H1 (cell line): Measurements from ENCODE around the gene CAST. TPM values are rescaled to one million over a fixed set of nuclear protein-coding genes. Genes with fewer than 3 reads are reported as not detected.

ENCODE experiments used
- CTCF ChIA-PET: fragments of 300-600 bp; sonication (Branson Sonifier 250); formaldehyde crosslinking; loops from one replicate; lab custom pipeline; 2021; ENCODE audit not compliant: partially characterized antibody; lab: Charles Lee
- POLR2A ChIA-PET: fragments of 300-600 bp; sonication (Branson Sonifier 250); formaldehyde crosslinking; loops from one replicate; lab custom pipeline; 2021; ENCODE audit warnings: inconsistent platforms; ENCODE audit not compliant: partially characterized antibody; lab: Charles Lee
- DNase-seq, 2 experiments: peaks; one replicate each; pipeline versions ENCODE4 v3.0.0 to v3.0.0-alpha.2; 2010 to 2022; ENCODE audit warnings: low spot score in 2 of 2, low read depth in 1 of 2, mixed read lengths in 1 of 2
- FAIRE-seq: peaks from 2 replicates; lab custom pipeline; 2011; peaks lifted over from hg19 to GRCh38; lab: Jason Lieb, UNC
- H2AFZ ChIP-seq: 2 replicates; pipeline ENCODE4 v1.8.1; 2012; ENCODE audit warnings: low read length, inconsistent platforms
- H2AK5ac ChIP-seq: 2 replicates; pipeline ENCODE4 v1.6.1; 2013; ENCODE audit warnings: low read depth, low read length
- H2BK120ac ChIP-seq: replicated peaks from 2 replicates; pipeline ENCODE3; 2013; ENCODE audit warnings: low read depth, low read length, inconsistent platforms
- H2BK12ac ChIP-seq: 2 replicates; pipeline ENCODE4 v1.6.1; 2013; ENCODE audit warnings: low read depth, low read length
- H2BK15ac ChIP-seq: 2 replicates; pipeline ENCODE4 v1.6.1; 2013; ENCODE audit warnings: low read length
- H2BK20ac ChIP-seq: 2 replicates; pipeline ENCODE4 v1.6.1; 2013; ENCODE audit warnings: low read length
- H2BK5ac ChIP-seq: 2 replicates; pipeline ENCODE4 v1.6.1; 2013; ENCODE audit warnings: low read depth, low read length
- H3K14ac ChIP-seq: 2 replicates; pipeline ENCODE4 v1.6.1; 2013; ENCODE audit warnings: inconsistent platforms; ENCODE audit not compliant: insufficient read length
- H3K18ac ChIP-seq: 2 replicates; pipeline ENCODE4 v1.6.1; 2013; ENCODE audit warnings: low read length; ENCODE audit errors: extremely low read depth
- H3K23ac ChIP-seq: 2 replicates; pipeline ENCODE4 v1.6.1; 2013; ENCODE audit warnings: inconsistent platforms; ENCODE audit not compliant: insufficient read length
- H3K23me2 ChIP-seq: 2 replicates; pipeline ENCODE4 v1.6.1; 2013; ENCODE audit warnings: low read depth, low read length
- H3K27ac ChIP-seq: 2 replicates; pipeline ENCODE4 v1.6.1; 2011; ENCODE audit warnings: low read depth, low read length, inconsistent platforms
- H3K27me3 ChIP-seq, 4 experiments: replicated peaks in 1 of 4; 1 replicate in 1 of 4; 2 replicates in 3 of 4; pipeline versions ENCODE4 v1.6.1 to v1.8.1; 2011 to 2013; ENCODE audit warnings: low read length in 3 of 4, mild to moderate bottlenecking in 3 of 4, inconsistent platforms in 2 of 4, mixed read lengths in 2 of 4, moderate library complexity in 1 of 4; ENCODE audit not compliant: control insufficient read depth in 3 of 4, insufficient read depth in 3 of 4; ENCODE audit errors: extremely low read depth in 1 of 4
- H3K36me3 ChIP-seq, 4 experiments: 2 replicates each; pipeline versions ENCODE4 v1.6.1 to v1.8.1; 2011 to 2013; ENCODE audit warnings: mild to moderate bottlenecking in 4 of 4, low read length in 3 of 4, moderate library complexity in 2 of 4, control low read depth in 1 of 4, inconsistent platforms in 1 of 4; ENCODE audit not compliant: insufficient read depth in 4 of 4, control insufficient read depth in 2 of 4
- H3K4ac ChIP-seq: replicated peaks from 2 replicates; pipeline ENCODE3; 2013; ENCODE audit warnings: low read length, low read depth, mixed read lengths, inconsistent platforms; ENCODE audit not compliant: insufficient read length
- H3K4me1 ChIP-seq, 4 experiments: replicated peaks in 1 of 4; 1 replicate in 1 of 4; 2 replicates in 3 of 4; pipeline versions ENCODE4 v1.6.1 to v1.8.1; 2011 to 2013; ENCODE audit warnings: low read length in 3 of 4, inconsistent platforms in 2 of 4, mixed read lengths in 1 of 4; ENCODE audit not compliant: insufficient read depth in 4 of 4, control insufficient read depth in 3 of 4
- H3K4me2 ChIP-seq, 2 experiments: 2 replicates each; pipeline versions ENCODE4 v1.6.1 to v1.8.1; 2011 to 2013; ENCODE audit warnings: low read depth in 2 of 2, low read length in 2 of 2, control low read depth in 1 of 2, inconsistent platforms in 1 of 2, mild to moderate bottlenecking in 1 of 2; ENCODE audit not compliant: insufficient read depth in 1 of 2
- H3K4me3 ChIP-seq, 4 experiments: fragments of 200-600, 300-600 bp in 1 of 4; sonication (generic), shearing (Covaris generic), sonication (Bioruptor Twin) in 1 of 4; 2 replicates each; pipeline versions ENCODE4 v1.5.1 to v1.8.1; 2011 to 2016; ENCODE audit warnings: low read length in 4 of 4, low read depth in 3 of 4, control low read depth in 2 of 4, inconsistent platforms in 2 of 4, mild to moderate bottlenecking in 2 of 4, mixed read lengths in 1 of 4, moderate library complexity in 1 of 4; ENCODE audit not compliant: insufficient read depth in 2 of 4; ENCODE audit errors: extremely low read depth in 1 of 4
- H3K56ac ChIP-seq: replicated peaks from 2 replicates; pipeline ENCODE3; 2013; ENCODE audit warnings: low read depth, mild to moderate bottlenecking, mixed read lengths, low read length, inconsistent platforms; ENCODE audit not compliant: insufficient read length
- H3K79me1 ChIP-seq: 2 replicates; pipeline ENCODE4 v1.6.1; 2013; ENCODE audit warnings: low read depth, low read length, control low read depth
- H3K79me2 ChIP-seq, 2 experiments: 2 replicates each; pipeline versions ENCODE4 v1.6.1 to v1.8.1; 2012 to 2013; ENCODE audit warnings: low read length in 2 of 2, mild to moderate bottlenecking in 2 of 2, inconsistent platforms in 1 of 2; ENCODE audit not compliant: insufficient read depth in 2 of 2, control insufficient read depth in 1 of 2
- H3K9ac ChIP-seq, 4 experiments: replicated peaks in 1 of 4; 1 replicate in 1 of 4; 2 replicates in 3 of 4; pipeline versions ENCODE4 v1.6.1 to v1.8.1; 2011 to 2013; ENCODE audit warnings: low read depth in 3 of 4, low read length in 3 of 4, control low read depth in 2 of 4, mild to moderate bottlenecking in 2 of 4, moderate library complexity in 2 of 4, inconsistent platforms in 1 of 4; ENCODE audit errors: extremely low read depth in 1 of 4
- H3K9me3 ChIP-seq, 2 experiments: 2 replicates each; pipeline versions ENCODE4 v1.6.1 to v1.8.1; 2012 to 2013; ENCODE audit warnings: mild to moderate bottlenecking in 2 of 2, moderate library complexity in 2 of 2, control low read depth in 1 of 2, inconsistent platforms in 1 of 2, low read depth in 1 of 2, low read length in 1 of 2, mixed read lengths in 1 of 2; ENCODE audit not compliant: insufficient read depth in 2 of 2
- H4K20me1 ChIP-seq, 2 experiments: replicated peaks in 1 of 2; 2 replicates each; pipeline versions ENCODE3 to v1.8.1; 2011 to 2013; ENCODE audit warnings: inconsistent platforms in 2 of 2, low read length in 2 of 2, mild to moderate bottlenecking in 1 of 2; ENCODE audit not compliant: insufficient read depth in 2 of 2, control insufficient read depth in 1 of 2
- H4K5ac ChIP-seq: 2 replicates; pipeline ENCODE4 v1.6.1; 2013; ENCODE audit warnings: low read length, low read depth, mixed read lengths, inconsistent platforms; ENCODE audit not compliant: insufficient read length
- H4K8ac ChIP-seq: 2 replicates; pipeline ENCODE4 v1.8.0; 2013; ENCODE audit warnings: mild to moderate bottlenecking, moderate library complexity, low read length, inconsistent platforms; ENCODE audit not compliant: insufficient read depth; ENCODE audit errors: extremely low read depth
- H4K91ac ChIP-seq: replicated peaks from 2 replicates; pipeline ENCODE3; 2013; ENCODE audit warnings: low read length, mixed read lengths, inconsistent platforms; ENCODE audit not compliant: insufficient read length
- CTBP2 ChIP-seq: IDR thresholded peaks from 2 replicates; pipeline ENCODE4 v1.7.0; 2011; ENCODE audit warnings: borderline replicate concordance, mild to moderate bottlenecking, moderate library complexity, mixed read lengths, low read length; ENCODE audit not compliant: insufficient read depth, insufficient read length
- GABPA ChIP-seq: IDR thresholded peaks from 2 replicates; pipeline ENCODE4 v1.6.1; 2011; ENCODE audit warnings: mild to moderate bottlenecking, low read length, moderate library complexity, borderline replicate concordance; ENCODE audit not compliant: insufficient read depth
- GTF2F1 ChIP-seq: IDR thresholded peaks from 2 replicates; pipeline ENCODE4 v1.6.1; 2012; ENCODE audit warnings: low read depth, low read length, improper control_type of control experiment, borderline replicate concordance
- HDAC2 ChIP-seq, 2 experiments: fragments of 300-600 bp in 1 of 2; sonication (generic) in 1 of 2; IDR thresholded peaks; 2 replicates each; pipeline ENCODE4 v1.6.1; 2011 to 2012; ENCODE audit warnings: low read depth in 2 of 2, low read length in 2 of 2, mild to moderate bottlenecking in 2 of 2, moderate library complexity in 2 of 2, borderline replicate concordance in 1 of 2, inconsistent platforms in 1 of 2
- JUN ChIP-seq: IDR thresholded peaks from 2 replicates; pipeline ENCODE4 v1.6.1; 2011; ENCODE audit warnings: low read depth, mild to moderate bottlenecking, improper control_type of control experiment, low read length
- MAX ChIP-seq: IDR thresholded peaks from 2 replicates; pipeline ENCODE4 v1.6.1; 2012; ENCODE audit warnings: inconsistent platforms
- NANOG ChIP-seq: IDR thresholded peaks from 2 replicates; pipeline ENCODE4 v1.6.1; 2011; ENCODE audit warnings: low read length, low read depth, mild to moderate bottlenecking, inconsistent platforms; ENCODE audit not compliant: insufficient read depth, poor library complexity, severe bottlenecking
- POLR2AphosphoS5 ChIP-seq: IDR thresholded peaks from 2 replicates; pipeline ENCODE4 v1.6.1; 2011; ENCODE audit warnings: low read depth, low read length
- SAP30 ChIP-seq: fragments of 300-600 bp; sonication (generic); IDR thresholded peaks from 2 replicates; pipeline ENCODE4 v1.7.1; 2012; ENCODE audit warnings: low read length, moderate library complexity, mild to moderate bottlenecking, inconsistent platforms; ENCODE audit not compliant: insufficient read depth, insufficient replicate concordance
- SIX5 ChIP-seq: IDR thresholded peaks from 2 replicates; pipeline ENCODE4 v1.6.1; 2011; ENCODE audit warnings: mild to moderate bottlenecking, low read depth, low read length
- SP1 ChIP-seq: IDR thresholded peaks from 2 replicates; pipeline ENCODE4 v1.6.1; 2011; ENCODE audit warnings: low read depth, low read length
- SRF ChIP-seq: IDR thresholded peaks from 2 replicates; pipeline ENCODE4 v1.6.1; 2011; ENCODE audit warnings: mild to moderate bottlenecking, low read depth, low read length, moderate library complexity
- TAF1 ChIP-seq: IDR thresholded peaks from 2 replicates; pipeline ENCODE4 v1.6.1; 2011; ENCODE audit warnings: mild to moderate bottlenecking, low read depth, low read length
- TCF12 ChIP-seq: IDR thresholded peaks from 2 replicates; pipeline ENCODE4 v1.6.1; 2011; ENCODE audit warnings: low read depth, mild to moderate bottlenecking, low read length
- TEAD4 ChIP-seq: IDR thresholded peaks from 2 replicates; pipeline ENCODE4 v1.6.1; 2012; ENCODE audit warnings: low read depth, low read length, inconsistent platforms, mixed read lengths
- WGBS, 2 experiments: shearing (Covaris generic) in 1 of 2; methylation state at CpG; one replicate each; pipeline versions ENCODE4 v1.1.6 to v1.1.7; 2013 to 2015; ENCODE audit warnings: low lambda C conversion rate in 2 of 2, mixed read lengths in 2 of 2, inconsistent platforms in 1 of 2, low coverage in 1 of 2, missing lambda C conversion rate in 1 of 2; ENCODE audit not compliant: insufficient replicate concordance in 2 of 2, insufficient coverage in 1 of 2, insufficient read length in 1 of 2; ENCODE audit errors: extremely low coverage in 1 of 2, missing lambda C conversion rate in 1 of 2; 5-methylcytosine and 5-hydroxymethylcytosine counted together
- polyA plus RNA-seq, 7 experiments: library from polyadenylated mRNA; depleted of rRNA in 3 of 7; stranded (reverse) in 5 of 7; unstranded in 2 of 7; fragments of >200 nt in 5 of 7; fragments of 200-250 nt in 2 of 7; gene quantifications; 1 replicate in 5 of 7; 2 replicates in 1 of 7; 4 replicates in 1 of 7; pipeline versions ENCODE4 v1.2.1 to v1.2.3, GENCODE V29; 2011 to 2013; ENCODE audit warnings: missing spikeins in 2 of 7, mixed read lengths in 2 of 7
- total RNA-seq: library from RNA; stranded (reverse); fragmentation: NEBNext Ultra II Directional; extraction: Animal tissue kit (Norgen Biotek cat#: 25700); gene quantifications from 2 replicates; pipeline ENCODE4 v1.2.1, GENCODE V29; 2021

The CAST gene
- total and polyA plus RNA-seq, 2 of the 8 experiments (the other 6 are each of a cell fraction or from before 2014, with no cell fraction given), result 9.0 to 48.2 TPM

- H2BK120ac ChIP-seq, result no peak overlapping the region
- FAIRE-seq, result no peak
- TF ChIP-seq GABPA, result no peak
- TF ChIP-seq TAF1, result no peak
- TF ChIP-seq JUN, result no peak
- TF ChIP-seq SAP30, result no peak
- TF ChIP-seq NANOG, result no peak
- TF ChIP-seq GTF2F1, result no peak
- TF ChIP-seq SP1, result no peak
- no peak for TF ChIP-seq TEAD4
- TF ChIP-seq TCF12, result no peak
- TF ChIP-seq POLR2AphosphoS5, result no peak
- TF ChIP-seq CTBP2, result no peak
- TF ChIP-seq HDAC2 (IDR thresholded peaks at IDR 0.05; ENCODE audit: borderline replicate concordance in 1 of 2, low read depth in 2 of 2, low read length in 2 of 2), result no peak
- TF ChIP-seq SIX5, result no peak
- TF ChIP-seq SRF, result no peak
- TF ChIP-seq MAX, result no peak
These were observed 24.9 kb downstream of the CAST start for GRCh38 chr5:96687080-96687479.

More at GRCh38 chr5:96687080-96687479, 24.9 kb downstream of the CAST start:
- POLR2A ChIA-PET, result no interaction called here
- Histone ChIP-seq H3K4me3 (no peak overlapping the region), H3K23ac (no peak overlapping the region), H2BK5ac (no peak overlapping the region), H3K79me1 (no peaks in the 10 kb centered on the region), H3K18ac (no peak overlapping the region), H3K36me3 (no peaks in the 10 kb centered on the region), H2BK12ac (no peak overlapping the region), H4K91ac (no peak overlapping the region), H4K5ac (no peak overlapping the region), H3K27me3 (no peaks in the 10 kb centered on the region), H4K20me1 (no peaks in the 10 kb centered on the region), H3K9ac (no peak overlapping the region), H3K9me3 (no peaks in the 10 kb centered on the region), H2BK15ac (no peak overlapping the region), H3K4ac (no peak overlapping the region), H3K23me2 (no peaks in the 10 kb centered on the region), H3K4me2 (no peak overlapping the region), H2BK20ac (no peak overlapping the region), H3K56ac (no peak overlapping the region), H2AK5ac (no peak overlapping the region), H4K8ac (no peak overlapping the region), H3K27ac (no peak overlapping the region), H2AFZ (no peak overlapping the region), H3K4me1 (no peaks in the 10 kb centered on the region), H3K79me2 (no peaks in the 10 kb centered on the region), H3K14ac (no peak overlapping the region)
- CTCF ChIA-PET, result interaction anchor here (0.7 to 7.0 kb wide), 21 partner anchors 10 to 454 kb away, joined by 3 to 89 read pairs (median 4); no protein-coding TSS in a partner anchor
- no peak for DNase-seq
- WGBS, 2 experiments, result 91% methylated on average over 5 of the region's 5 CpGs; no CpG with 5 or more reads in 1 of the 2 experiments
